CD4-positive, alpha-beta T cell treated with Interleukin-2 at 100 ng/mL for 4 hours (primary cell): ENCODE data around the gene NPB.
A peak's percentile ranks its signal among the peaks of the same experiment; 100 is the strongest.

Experiments used
- DNase-seq: peaks from one replicate; pipeline ENCODE4 v3.0.0-alpha.2; 2020; ENCODE audit warnings: low spot score

The NPB gene

GRCh38 chr17:81898885-81899284 lies 3.2 kb upstream of the NPB start:
- DNase-seq, result no peak

DNA sequence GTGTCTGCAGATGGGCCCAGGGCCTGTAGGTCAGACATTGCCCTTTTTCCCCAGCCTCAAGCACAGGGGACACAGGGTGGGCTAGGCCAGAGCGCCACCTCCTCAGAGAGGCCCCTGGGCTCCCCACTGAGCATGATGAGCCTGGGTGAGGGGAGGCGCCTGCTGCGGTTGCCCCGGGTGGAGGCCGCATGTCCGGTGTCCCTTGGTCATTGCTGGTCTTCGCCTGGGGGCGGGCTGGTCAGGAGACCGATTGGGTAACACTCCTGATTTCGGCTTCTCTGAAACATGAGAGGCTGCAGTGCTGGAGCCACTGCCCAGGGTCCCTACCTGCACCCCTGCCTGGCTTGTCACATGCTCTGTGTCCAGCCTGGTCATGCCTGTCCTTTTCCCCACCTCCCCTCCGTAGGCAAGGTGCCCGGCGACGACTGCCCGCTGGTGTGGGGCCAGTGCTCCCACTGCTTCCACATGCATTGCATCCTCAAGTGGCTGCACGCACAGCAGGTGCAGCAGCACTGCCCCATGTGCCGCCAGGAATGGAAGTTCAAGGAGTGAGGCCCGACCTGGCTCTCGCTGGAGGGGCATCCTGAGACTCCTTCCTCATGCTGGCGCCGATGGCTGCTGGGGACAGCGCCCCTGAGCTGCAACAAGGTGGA lies 2.4 kb upstream of the NPB start:
- DNase-seq, result no peak

DNA sequence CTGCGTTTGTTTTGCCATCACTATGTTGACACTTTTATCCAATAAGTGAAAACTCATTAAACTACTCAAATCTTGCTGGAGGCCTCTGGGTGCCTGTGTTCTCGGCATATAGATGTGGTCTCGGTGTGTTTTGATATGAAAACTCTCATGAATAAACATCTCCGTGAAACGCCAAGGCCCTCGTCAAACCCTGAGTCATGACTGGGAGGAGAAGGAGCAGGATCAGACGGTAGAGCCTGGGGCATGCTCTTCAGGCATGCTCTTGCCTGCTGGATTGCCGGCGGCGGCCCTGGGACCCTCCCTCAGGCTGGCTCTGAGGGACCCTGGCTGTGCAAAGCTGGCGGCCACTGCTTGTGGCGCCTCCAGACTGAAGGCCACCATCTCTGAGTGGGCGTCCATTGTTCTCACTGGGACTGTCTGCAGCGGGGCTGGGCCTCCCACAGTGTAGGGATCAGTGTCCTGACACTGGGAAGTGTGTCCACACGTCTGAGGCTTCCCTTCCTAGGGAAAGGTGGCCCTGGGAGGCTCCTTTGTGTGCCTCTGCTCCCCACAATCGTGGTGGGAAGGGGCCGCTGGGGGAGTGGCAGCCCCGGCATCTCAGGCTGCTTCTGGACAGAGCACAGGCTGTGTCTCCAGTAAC lies 1.7 kb upstream of the NPB start:
- DNase-seq, result no peak

GRCh38 chr17:81901167-81902022 lies 643 bp upstream of the NPB start:
- no peak for DNase-seq

DNA sequence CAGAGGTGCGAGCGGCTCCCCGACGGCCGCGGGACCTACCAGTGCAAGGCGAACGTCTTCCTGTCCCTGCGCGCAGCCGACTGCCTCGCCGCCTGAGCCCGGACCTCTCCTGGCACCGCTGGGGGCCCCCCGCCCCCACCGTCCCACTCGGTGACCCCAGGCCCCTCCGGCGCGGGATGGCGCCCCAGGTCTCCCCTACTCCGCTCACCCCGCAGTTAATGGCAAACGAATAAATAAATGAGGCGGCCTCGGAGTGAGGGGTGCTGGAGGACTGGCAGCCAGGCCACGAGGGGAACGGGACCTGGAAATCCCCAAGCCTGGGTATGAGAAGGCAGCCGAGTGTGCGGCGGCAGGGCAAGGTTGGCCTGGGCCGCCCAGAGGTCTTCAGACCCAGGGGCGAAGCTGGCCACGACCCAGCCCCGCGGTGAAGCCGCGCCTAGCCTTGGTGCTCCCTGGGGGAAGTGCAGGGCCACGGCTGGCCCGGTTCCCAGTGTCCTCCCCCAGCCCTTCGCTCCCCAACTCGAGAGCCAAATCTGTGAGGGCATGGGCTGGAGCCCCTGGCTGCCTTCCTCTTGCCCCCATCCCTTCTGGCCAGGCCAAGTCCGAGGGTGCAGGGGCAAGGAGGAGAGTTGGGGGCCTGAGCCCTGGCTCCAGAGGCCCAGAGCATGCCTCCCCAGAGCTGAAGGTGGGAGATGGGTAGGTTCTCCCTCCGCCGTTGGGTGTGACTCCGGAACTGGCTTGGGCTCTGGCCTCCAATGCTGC lies 796 bp downstream of the NPB start:
- DNase-seq, result no peak

DNA sequence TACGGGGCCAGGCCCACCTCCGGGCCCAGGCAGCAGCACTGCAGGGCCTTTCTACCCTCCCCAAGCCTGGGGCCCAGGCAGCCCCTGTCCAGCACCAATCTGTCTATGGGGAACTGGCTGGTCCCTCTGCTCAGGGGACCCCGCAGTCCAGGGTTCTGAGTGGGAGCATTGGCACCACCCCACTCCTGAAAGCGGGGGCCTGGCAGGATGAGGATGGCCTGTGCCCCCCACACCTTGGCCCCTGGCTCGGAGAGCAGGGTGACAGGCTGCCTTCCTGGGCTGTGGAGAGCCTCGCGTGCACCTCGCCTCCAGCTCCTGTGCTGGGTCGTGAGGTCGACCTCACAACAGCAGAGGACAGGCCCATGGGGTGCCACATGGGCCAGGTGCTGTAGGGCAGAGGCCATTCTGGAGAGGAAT lies 1.4 kb downstream of the NPB start:
- no peak for DNase-seq

- no peak for DNase-seq
These were observed 2.0 kb downstream of the NPB start for GRCh38 chr17:81903896-81904599.

GRCh38 chr17:81904600-81905423 lies 2.8 kb downstream of the NPB start:
- DNase-seq, result no peak

DNA sequence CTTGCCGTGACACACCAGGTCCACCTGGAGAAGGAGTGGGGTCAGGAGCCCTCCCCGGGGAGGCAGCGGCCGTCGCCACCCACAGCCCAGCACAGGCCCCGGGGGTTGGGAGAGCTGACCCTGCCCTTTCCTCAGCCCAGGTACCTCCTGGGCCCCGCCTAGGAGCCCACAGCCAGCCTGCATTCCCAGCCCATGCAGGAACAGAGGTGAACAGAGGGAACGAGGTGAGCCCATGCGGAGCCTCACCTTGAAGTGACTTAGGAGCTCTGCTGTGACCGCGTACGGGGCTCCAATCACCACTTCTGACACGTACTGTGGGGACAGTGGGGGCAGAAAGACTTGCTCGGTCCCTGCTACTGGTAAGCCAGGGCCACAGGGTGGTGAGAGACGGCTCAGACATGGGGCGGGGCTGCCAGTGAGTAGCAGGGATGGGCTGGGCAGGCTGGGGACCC lies 3.4 kb downstream of the NPB start:
- no peak for DNase-seq

DNA sequence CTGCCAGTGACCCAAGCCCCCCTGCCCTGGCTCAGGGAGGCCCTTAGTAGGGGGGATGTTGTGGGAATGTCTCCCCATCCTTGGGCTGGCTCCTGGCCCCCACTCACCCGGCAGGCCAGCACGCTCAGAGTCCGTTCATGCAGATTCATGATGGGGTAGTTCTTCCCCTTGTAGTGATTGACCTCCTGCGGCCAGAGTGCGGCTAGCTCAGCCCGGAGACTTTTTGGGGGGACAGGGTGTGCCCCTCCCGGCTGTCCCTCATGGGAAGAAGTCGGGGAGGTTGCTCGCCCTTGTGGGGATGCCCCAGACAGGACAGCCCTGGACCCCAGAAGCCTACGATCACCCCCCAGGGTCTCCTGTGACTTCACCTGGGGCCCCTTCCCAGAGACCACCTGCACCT lies 4.0 kb downstream of the NPB start:
- no peak for DNase-seq

- DNase-seq, result no peak
These were observed 4.6 kb downstream of the NPB start for GRCh38 chr17:81906476-81907218.

DNA sequence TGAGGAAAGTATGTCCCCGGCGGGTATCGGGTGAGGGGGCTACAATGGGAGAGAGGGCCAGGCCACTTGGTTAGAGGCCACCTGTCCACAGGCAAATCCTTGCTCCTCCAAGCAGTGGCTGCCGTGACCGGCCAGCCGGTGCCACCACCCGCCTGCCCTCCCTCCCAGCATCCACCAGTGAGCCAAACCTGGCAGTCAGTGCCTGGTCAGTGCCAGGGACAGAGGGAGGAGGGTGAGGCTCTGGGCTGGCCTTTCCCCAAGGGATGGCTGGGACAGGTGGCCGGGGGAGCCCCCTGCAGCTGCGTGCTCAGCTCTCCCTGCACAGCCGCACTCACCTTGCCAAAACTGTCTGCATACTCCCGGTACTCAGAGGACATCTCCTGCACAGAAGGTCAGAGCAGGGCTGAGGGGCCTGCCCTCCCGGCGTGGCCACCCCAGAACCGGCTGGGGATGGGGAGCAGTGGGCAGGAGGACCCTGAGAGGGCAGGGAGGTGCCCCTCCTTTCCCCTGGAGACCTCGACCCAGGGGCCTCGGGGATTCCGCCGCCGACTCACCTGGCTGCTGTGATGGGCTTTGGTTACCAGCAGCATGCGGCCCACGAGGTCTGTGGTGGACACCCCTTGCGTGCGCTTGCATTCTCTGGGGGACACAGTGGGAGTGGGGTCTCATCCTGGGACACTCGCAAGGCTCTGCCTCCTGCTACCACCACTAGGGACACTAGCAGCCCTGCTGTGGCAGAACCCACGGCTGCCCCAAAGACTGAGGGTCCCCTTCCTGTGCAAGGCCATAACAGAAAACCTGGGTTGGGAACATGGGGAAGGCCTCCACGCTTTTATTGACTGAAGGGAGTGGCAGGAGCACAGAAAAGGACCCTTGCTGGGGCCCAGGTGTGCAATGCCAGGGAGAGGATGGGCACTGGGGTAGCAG lies 5.4 kb downstream of the NPB start:
- no peak for DNase-seq

DNA sequence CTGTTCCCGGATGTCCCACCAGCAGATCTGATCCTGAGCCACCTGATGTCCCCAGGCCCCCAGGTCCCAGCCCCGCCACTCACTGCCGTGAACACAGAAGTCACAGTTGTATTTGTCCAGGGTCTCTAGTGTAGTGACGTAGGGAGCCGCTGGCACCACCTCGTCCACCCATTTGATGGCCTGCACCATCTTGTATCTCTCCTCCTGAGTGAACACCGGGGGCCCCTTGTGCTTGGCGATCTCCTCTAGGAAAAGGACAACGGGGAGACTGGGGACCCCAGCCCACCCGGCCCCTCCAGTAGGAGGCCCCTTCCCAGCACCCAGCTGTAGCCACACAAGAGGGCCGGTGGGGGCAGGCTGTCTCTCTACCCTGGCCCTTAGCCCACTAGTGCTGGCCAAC lies 6.8 kb downstream of the NPB start:
- no peak for DNase-seq

DNA sequence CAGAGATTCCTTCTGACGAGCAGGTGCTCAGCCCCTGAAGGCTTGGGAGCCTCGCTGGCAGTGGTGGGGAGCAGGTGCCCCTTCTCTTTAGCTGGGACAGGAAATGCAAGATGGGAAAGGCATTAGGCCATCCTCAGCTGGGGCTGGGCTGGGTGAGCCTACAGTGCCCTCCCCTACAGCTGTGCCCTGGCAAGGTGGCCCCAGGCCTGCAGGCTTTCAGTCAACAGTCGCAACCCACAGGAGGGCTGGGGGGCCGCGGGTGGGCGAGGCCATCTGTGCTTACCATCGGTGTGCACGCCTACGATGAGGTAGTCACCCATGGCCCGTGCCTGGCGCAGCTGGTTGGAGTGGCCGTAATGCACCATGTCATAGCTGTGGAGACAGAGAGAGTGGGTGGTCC lies 7.2 kb downstream of the NPB start:
- no peak for DNase-seq

GRCh38 chr17:81909966-81910839 lies 8.2 kb downstream of the NPB start:
- no peak for DNase-seq

DNA sequence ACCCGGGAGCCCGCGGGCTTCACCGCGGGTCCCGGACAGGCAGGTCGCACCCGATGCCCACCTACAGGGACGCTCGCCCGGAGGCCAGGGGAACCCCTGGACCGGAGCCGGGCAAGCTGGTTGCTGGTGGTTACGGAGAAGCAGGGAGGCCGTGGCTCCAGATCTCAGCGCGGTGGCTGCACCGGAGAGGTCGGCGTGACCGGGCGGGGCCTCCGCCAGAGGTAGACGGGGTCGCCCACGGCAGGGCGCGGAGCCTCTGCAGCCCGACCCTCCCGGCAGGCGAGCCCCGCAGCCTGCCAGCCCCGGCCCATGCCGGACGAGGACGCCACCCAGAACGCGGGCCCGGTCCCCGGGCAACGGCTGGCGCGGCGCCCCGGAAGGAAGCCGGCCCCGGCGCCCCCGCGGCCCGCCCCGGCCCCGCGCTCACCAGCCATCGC lies 8.8 kb downstream of the NPB start:
- DNase-seq, result no peak

DNA sequence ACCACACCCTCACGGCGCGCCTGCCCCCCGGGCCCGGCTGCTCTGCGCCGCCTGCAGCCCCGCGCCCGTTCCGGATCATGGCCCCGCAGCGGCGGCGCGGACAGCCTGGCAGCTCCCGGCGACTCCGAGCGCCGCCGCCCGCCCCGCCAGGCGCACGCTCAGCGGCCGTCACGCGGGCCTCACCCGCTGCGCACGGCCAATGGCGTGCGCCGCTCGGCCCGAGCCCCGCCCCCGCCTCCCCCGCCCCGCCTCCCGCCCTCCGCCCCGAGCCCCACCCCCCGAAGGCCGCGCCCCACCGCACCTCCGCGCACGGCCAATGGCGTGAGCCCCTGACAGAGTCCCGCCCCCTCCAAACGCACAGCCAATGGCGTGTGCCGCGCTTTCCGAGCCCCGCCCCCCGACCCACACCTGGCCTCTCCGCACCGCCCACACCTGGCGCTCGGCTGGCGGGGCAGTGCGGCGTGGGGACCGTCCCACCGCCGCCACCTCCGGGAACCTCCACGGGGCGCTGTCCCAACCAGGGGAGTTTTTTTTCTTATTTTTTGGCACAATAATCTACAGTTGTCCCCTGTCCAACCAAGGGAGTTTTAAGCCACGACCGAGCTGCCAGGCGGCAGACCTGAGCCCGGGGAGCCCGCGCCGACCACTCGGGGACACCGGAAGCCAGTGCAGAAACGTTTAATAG lies 9.4 kb downstream of the NPB start, which contains the start of gene PCYT2:
Gene PCYT2, minus strand, starts transcription at position 123 of the 685 bp plus-strand sequence. Its CDS starts 44 bp downstream, at position 79.
- DNase-seq, result peak; percentile 93
